HepG2 (cell line): Measurements from ENCODE around the gene PDE1C.

Experiments used
- SATB2 ChIP-seq: sonication (generic); formaldehyde crosslinking; IDR thresholded peaks from 2 replicates; pipeline ENCODE4 v1.5.0; 2020; ENCODE audit warnings: missing genetic modification reagents
- SMAD3 ChIP-seq: sonication (generic); formaldehyde crosslinking; IDR thresholded peaks from 2 replicates; pipeline ENCODE4 v1.4.0; 2020; ENCODE audit warnings: missing genetic modification reagents

GRCh38 chr7:31896925-31897324 is 173.3 kb downstream of the PDE1C start:
- TF ChIP-seq SMAD3 = no peak
- no peak for TF ChIP-seq SATB2 (CRISPR knock-in tag)
